OCI-M2 (cell line): ENCODE results near the gene CCR5.
"Not testable (repeated sequence)": the region's sequence is repeated elsewhere in the genome, so short reads cannot be mapped to it uniquely, and the experiment has no call there.

Experiments
- DNase-seq: peaks from one replicate; lab custom pipeline; 2025; ENCODE audit not compliant: unreplicated experiment; lab: John Stamatoyannopoulos, UW

The CCR5 gene

GRCh38 chr3:46383211-46383950 lies 12.6 kb downstream of the CCR5 start:
- no peak for DNase-seq

DNA sequence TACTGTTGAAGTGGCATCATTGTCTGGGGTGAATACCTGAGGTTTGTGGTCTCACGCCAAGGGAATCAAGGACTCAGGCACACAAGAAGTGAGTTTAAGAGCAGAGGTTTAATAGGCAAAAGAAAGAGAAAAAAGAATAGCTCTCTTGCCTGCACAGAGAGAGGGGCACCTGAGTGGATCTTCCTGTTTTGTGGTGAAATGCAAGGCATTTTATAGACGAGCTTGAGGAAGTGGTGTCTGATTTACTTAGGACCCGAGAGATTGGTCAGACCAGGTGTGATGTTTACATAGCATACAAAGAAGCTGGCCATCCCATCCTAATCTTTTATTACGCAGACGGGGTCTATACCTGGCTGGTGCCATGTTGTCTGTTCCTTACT lies 13.2 kb downstream of the CCR5 start:
- DNase-seq: no peak

- no peak for DNase-seq
These were observed 15.5 kb downstream of the CCR5 start for GRCh38 chr3:46386205-46386604.

DNA sequence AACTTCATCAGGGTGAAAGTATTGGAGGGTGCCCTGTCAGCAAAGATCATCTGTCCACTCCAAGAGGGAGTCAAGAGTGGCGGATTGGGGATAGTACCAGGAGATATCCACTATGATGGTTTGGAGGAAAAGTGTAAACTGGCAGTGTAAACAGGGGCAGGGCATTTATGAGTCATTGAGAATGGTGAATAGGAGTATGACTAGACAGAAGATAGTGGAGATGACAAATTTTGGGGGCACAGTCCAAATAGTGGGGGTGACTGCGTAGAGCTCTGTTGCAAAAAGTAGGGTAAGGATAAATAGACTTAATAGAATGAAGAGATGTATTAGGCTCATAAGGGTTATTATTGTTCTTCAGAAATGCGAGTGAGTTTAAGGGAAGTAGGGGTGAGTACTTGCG lies 18.1 kb downstream of the CCR5 start:
- not testable (repeated sequence) for DNase-seq

DNA sequence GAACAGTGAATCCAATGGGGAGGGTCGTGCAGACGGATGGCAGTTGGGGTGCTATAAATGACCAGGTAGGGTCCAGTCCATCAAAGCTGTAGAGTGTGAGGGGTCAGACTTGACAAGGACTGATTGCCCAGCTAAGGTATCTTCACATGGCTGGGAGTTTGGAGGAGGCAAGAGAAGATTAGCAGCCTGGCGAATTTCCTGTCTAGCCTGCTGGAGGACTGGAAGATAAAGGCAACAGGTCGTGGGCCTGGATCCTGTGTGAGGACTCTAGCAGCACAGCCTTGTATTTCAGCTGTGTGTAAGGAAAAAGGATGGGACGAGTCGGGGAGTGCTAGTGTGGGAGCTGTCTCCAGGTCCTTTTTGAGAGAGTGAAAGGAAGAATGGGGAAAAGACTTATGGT lies 18.6 kb downstream of the CCR5 start:
- no peak for DNase-seq

DNA sequence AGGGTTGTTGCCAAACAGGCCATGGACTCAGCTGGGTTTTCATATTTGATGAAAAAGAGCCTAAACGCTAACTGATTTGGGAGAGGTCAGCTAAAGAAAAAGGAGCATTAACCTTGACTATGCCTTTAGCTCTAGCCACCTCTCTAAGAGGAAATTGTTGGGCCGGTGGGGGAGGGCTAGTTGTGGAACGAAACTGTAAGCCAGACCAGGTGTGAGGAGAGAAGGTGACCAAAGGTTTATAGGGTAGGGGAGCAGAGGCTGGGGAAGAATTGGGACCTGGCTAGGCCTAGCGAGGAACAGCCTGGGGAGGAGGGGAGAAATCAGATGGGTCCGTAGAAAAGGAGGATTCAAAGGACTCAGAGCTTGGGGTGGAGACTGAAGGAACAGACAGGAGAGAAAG lies 20.8 kb downstream of the CCR5 start:
- DNase-seq: not testable (repeated sequence)

DNA sequence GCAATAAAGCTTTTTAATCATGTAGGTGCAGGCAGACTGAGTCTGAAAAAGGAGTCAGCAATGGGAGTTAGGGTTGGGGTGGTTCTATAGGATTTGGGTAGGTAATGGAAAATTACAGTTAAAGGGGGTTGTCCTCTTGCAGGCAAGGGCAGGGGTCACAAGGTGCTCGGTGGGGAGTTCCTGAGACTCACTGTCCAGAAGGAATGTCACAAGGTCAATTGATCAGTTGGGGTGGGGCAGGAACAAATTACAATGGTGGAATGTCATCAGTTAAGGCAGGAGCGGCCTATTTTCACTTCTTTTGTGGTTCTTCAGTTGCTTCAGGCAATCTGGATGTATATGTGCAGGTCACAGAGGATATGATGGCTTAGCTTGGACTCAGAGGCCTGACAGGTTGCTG lies 22.3 kb downstream of the CCR5 start:
- DNase-seq: no peak

GRCh38 chr3:46393554-46394434 lies 23.0 kb downstream of the CCR5 start:
- no peak for DNase-seq

- no peak for DNase-seq
These were observed 24.5 kb downstream of the CCR5 start for GRCh38 chr3:46395210-46395661.

- no peak for DNase-seq
These were observed 25.2 kb downstream of the CCR5 start for GRCh38 chr3:46395766-46396530.

DNA sequence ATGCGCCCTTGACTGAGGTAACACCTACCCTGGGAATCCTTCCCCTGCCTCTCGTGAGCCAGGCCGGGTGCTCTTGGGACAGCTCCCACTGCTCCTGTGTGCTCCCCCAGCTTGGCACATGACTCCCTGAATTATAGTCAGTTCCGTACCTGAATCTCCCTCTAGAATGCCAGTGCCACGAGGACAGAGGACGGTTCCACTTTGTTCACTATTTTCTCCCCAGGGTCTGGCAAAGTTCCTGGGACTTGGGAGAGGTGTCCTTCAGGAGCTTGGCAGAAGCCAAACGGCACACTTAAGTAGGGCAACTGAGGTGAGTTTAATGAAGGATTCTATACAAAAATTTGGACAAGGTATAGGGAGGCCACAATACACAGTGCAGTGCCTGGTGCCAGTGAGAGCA lies 26.4 kb downstream of the CCR5 start:
- no peak for DNase-seq

- no peak for DNase-seq
These were observed 27.6 kb downstream of the CCR5 start for GRCh38 chr3:46398186-46398955.

DNA sequence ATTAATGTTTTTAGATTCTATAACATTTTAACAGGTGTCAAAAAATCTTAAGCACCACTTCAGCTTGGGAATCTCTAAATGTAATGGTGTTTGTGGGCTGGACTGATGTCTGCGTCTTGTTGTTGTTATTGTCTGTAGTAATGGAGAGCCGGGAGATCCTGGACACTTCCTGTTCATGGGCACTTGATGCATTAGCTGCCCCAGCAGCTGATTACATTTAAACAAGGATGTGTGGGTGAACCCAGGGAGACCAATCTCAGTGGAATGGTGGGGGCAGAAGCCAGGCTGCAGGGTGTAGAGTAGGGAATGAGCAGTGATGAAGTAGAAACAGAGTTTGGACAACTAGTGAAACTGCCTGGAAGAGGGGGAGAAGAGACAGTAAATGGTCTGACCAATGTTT lies 28.4 kb downstream of the CCR5 start:
- no peak for DNase-seq

GRCh38 chr3:46399557-46399956 lies 28.8 kb downstream of the CCR5 start:
- no peak for DNase-seq

GRCh38 chr3:46400000-46400734 lies 29.4 kb downstream of the CCR5 start:
- peak; percentile 6 for DNase-seq

DNA sequence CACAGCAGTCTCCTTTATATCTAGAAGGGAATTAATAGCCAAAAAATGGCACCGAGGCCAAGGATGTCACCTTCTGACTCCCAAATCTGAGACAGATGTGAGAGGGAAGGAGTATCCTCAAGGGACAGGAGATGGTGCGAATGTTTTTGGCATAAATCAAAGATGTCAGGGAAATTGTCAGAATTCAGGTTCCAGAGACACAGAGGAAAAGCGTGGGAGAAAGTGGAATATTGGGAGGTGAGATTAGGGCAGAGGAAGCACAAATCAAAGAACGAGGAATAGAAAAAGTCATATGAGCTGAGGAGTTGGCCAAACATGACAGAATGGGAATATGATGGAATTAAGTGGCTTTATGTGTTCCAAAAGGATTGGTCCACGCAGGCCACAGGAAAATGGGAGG lies 30.1 kb downstream of the CCR5 start:
- DNase-seq: no peak

DNA sequence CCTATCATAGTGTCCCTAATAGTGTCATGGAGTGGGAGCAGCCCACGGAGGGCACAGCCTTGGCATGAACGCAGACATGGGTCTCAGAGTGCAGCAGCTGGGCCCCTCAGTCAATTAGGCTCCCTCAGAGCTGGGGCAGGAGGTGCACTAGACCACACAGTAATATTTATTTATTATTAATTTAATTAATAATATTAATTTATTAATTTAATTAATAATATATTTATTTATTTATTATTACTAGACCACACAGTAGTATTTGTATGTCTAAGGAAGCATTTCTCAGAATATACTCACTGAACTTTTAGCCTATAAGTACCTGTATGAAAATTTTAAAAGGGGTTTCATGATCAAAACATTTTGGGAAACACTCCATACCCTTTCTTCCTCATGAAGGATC lies 30.8 kb downstream of the CCR5 start:
- no peak for DNase-seq

DNA sequence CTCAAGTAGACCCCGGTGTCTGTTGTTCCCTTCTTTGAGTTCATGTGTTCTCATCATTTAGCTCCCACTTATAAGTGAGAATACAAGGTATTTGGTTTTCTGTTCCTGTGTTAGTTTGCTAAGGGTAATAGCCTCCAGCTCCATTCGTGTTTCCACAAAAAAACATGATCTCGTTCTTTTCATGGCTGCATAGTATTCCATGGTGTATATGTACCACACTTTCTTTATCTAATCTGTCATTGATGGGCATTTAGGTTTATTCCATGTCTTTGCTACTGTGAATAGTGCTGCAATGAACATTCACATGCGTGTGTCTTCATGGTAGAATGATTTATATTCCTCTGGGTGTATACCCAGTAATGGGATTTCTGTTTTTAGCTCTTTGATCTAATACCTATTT lies 32.2 kb downstream of the CCR5 start:
- DNase-seq: not testable (repeated sequence)

GRCh38 chr3:46405301-46406019 lies 34.7 kb downstream of the CCR5 start:
- DNase-seq: no peak

DNA sequence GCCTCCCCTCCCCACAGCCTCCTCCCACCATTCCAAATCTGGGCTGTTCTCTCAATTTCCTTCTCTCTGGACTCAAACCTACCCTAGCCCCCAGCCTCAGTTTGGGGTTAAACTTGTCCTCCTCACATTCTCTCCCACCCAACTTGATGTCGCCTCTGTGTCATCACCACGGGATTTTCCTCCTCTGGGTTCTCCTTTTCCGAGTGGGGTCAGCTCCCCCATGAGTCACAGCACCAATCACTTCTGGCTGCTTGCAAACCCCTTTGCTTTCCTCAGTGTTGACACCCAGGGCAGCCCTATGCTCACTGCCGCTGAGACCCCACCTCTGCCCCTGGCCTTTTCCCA lies 35.7 kb downstream of the CCR5 start:
- no peak for DNase-seq
